ENCODE measurements around the gene GCNT2. TPM values are rescaled to one million over a fixed set of nuclear protein-coding genes. Genes with fewer than 3 reads are reported as not detected.
A peak's percentile ranks its signal among the peaks of the same experiment; 100 is the strongest.

GCNT2 gene
- total RNA-seq, 1 donor from 2014 or later, result 17.5 TPM

DNA sequence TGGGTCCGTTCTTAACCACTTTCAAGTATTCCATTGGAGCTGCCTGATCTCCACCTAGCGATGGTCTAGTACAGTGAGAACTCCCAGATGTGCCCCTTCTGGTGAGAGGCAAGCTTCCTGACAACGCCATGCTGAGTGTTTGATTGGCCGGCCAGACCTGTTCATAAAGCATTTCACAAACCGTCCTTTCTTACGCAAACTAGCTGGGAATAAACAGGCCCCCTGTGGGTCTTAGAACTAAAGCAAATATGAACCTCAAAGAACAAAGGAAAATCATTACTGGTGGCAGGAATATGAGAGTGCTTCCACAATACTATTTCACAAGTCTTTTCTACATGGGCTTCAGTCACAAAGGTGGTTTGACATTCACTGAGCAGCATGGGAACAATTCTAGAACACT, 15.6 kb upstream of the GCNT2 start:
- DNase-seq (ENCODE audit: low read depth), result no peak
- TF ChIP-seq, protein P1, sequence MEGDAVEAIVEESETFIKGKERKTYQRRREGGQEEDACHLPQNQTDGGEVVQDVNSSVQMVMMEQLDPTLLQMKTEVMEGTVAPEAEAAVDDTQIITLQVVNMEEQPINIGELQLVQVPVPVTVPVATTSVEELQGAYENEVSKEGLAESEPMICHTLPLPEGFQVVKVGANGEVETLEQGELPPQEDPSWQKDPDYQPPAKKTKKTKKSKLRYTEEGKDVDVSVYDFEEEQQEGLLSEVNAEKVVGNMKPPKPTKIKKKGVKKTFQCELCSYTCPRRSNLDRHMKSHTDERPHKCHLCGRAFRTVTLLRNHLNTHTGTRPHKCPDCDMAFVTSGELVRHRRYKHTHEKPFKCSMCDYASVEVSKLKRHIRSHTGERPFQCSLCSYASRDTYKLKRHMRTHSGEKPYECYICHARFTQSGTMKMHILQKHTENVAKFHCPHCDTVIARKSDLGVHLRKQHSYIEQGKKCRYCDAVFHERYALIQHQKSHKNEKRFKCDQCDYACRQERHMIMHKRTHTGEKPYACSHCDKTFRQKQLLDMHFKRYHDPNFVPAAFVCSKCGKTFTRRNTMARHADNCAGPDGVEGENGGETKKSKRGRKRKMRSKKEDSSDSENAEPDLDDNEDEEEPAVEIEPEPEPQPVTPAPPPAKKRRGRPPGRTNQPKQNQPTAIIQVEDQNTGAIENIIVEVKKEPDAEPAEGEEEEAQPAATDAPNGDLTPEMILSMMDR (conservative IDR thresholded peaks at IDR 0.05; ENCODE audit: low read depth, low read length), result no peak
- no peak overlapping the region for H3K4me3 ChIP-seq (ENCODE audit: low read depth, low read length)

DNA sequence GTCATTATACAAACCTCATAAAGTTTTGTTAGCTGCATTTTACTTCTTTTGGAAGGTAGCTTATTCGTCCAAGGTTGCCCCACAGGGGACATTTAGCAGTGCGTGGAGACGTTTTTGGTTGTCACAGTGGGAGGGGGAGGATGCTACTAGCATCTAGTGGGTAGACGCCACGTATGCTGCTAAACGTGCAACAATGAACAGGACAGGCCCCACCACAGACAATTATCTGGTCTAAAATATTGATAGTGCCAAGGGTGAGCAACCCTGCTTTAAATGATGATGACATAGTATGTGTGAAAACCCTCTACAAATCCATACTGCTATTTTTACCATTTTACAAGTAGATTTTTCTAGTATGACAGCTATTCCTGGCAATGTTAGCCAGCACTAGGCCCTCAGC, 13.9 kb upstream of the GCNT2 start:
- no peak for DNase-seq (ENCODE audit: low read depth)
- H3K4me3 ChIP-seq (ENCODE audit: low read depth, low read length), result no peak overlapping the region
- TF ChIP-seq, protein P1 (conservative IDR thresholded peaks at IDR 0.05; ENCODE audit: low read depth, low read length), result no peak

DNA sequence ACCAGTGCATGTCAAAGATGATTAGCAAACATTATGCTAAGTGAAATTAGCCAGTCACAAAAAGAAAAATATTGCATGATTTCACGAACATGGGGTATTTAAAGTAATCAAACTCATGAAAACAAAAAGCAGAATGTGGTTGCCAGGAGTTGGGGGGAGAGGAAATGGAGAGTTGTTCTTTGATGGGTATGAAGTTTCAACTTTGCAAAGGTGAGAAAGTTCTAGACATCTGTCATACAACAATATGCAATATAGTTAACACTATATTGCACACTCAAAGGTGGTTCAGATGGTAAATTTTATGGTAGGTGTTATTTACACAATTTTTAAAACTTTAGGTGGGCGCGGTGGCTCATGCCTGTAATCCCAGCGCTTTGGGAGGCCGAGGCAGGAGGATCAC, 13.4 kb upstream of the GCNT2 start:
- H3K4me3 ChIP-seq (ENCODE audit: low read depth, low read length), result no peak overlapping the region
- DNase-seq (ENCODE audit: low read depth), result no peak
- TF ChIP-seq, protein P1 (conservative IDR thresholded peaks at IDR 0.05; ENCODE audit: low read depth, low read length), result no peak

DNA sequence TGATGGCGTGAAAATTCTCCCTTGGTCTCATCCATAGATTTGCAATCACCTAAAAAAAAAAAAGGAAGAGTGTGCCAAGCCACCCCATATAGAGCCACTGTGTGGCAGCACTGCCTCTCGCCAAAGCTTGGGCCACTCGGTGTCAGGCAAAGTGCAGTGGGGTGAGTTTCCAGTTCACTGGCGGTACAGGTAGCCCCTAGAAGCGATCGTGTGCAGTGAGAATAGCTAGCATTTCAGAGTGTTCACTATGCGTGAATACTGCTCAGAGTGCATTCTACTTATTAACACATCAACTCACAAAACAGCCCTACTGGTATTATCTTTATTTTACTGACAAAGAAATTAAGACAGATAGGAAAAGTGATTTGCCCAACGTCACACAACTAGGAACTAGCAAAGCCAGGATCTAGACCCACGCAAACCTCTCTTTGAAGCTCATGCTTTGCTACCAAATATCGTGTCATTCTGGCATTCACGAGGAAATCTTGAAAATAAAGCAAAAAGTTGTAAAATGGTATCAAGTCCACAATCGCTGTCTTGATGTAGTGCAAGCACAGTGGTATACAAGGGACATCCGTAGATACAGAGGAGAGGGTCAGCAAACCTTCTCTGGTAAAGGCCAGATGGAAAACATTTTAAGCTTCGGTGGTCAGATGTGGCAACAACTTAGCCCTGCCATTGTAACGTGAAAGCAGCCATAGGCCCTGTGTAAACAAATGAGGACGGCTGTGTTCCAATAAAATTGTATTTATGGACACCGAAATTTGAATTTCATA, 10.4 kb upstream of the GCNT2 start:
- TF ChIP-seq, protein P1 (conservative IDR thresholded peaks at IDR 0.05; ENCODE audit: low read depth, low read length), result peak; percentile 92
- no peak for DNase-seq (ENCODE audit: low read depth)
- peak overlapping the region; percentile 36 for H3K4me3 ChIP-seq (ENCODE audit: low read depth, low read length)

DNA sequence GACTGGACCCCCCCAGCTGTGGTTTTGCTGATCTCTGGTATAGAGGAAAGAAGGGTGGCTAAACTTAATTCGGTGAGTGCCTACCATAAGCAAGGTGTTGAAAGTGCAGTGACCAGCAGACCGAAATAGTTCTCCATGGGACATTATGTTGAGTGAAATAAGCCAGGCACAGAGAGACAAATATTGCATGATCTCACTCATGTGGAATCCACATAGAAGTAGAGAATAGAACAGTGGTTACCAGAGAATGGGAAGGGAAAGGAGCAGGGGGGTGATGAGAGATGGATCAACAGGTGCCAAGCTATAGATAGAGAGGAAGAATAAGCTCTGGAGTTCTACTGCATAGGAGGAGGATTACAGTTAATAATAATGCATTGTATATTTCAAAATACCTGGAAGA, 9.7 kb upstream of the GCNT2 start:
- no peak for DNase-seq (ENCODE audit: low read depth)
- TF ChIP-seq, protein P1 (conservative IDR thresholded peaks at IDR 0.05; ENCODE audit: low read depth, low read length), result no peak
- H3K4me3 ChIP-seq (ENCODE audit: low read depth, low read length), result no peak overlapping the region

DNA sequence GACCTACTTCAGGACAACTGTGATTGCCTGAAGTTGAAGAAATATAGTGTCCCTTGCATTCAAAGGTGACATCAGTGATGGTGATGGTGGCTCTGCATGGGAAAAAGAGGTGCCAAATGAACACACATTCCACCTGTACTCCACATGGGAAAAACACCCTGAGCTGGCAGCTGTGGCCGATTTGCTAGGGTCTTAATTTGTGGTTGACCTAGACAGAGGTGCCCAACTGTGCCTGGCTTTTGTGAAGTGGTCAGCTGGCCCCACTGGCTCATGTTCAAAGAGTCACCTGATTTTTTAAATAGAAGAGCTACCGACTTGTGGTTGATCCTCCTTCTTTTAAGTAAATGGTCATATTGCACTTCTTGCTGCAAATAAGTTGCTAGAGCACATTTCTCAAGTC, 7.6 kb upstream of the GCNT2 start:
- TF ChIP-seq, protein P1 (conservative IDR thresholded peaks at IDR 0.05; ENCODE audit: low read depth, low read length), result no peak
- no peak for DNase-seq (ENCODE audit: low read depth)

More for the DNA sequence above, 7.6 kb upstream of the GCNT2 start:
- H3K4me3 ChIP-seq (ENCODE audit: low read depth, low read length), result no peak overlapping the region

Data from epithelial cell of proximal tubule (primary cell).